Endothelial cell of umbilical vein (primary cell): ENCODE data around the gene PFKFB3.

Experiments used
- EZH2 ChIP-seq: IDR thresholded peaks from 2 replicates; pipeline ENCODE4 v1.6.1; 2012; ENCODE audit warnings: borderline replicate concordance, low read depth, mild to moderate bottlenecking, moderate library complexity, low read length, inconsistent platforms; ENCODE audit not compliant: severe bottlenecking
- FOS ChIP-seq: IDR thresholded peaks from 2 replicates; pipeline ENCODE4 v1.6.1; 2011; ENCODE audit warnings: mild to moderate bottlenecking, low read length, moderate library complexity, borderline replicate concordance; ENCODE audit not compliant: insufficient read depth
- GATA2 ChIP-seq: IDR thresholded peaks from 2 replicates; pipeline ENCODE4 v1.7.0; 2011; ENCODE audit warnings: low read depth, mild to moderate bottlenecking, moderate library complexity, mixed read lengths, low read length; ENCODE audit not compliant: insufficient read length, insufficient read depth
- JUN ChIP-seq: IDR thresholded peaks from 2 replicates; pipeline ENCODE4 v1.6.1; 2011; ENCODE audit warnings: borderline replicate concordance, low read depth; ENCODE audit not compliant: insufficient read length, insufficient read depth
- MYC ChIP-seq: IDR thresholded peaks from one replicate; pipeline ENCODE4 v1.6.1; 2011; ENCODE audit warnings: mild to moderate bottlenecking, low read depth, low read length
- POLR2A ChIP-seq: IDR thresholded peaks from 2 replicates; pipeline ENCODE4 v1.6.1; 2012; ENCODE audit warnings: low read depth, mild to moderate bottlenecking, control low read depth, low read length
- POLR2AphosphoS5 ChIP-seq: IDR thresholded peaks from 2 replicates; pipeline ENCODE4 v1.6.1; 2012; ENCODE audit warnings: low read depth, mild to moderate bottlenecking, control low read depth, low read length, moderate library complexity; ENCODE audit not compliant: insufficient read depth
- TF ChIP-seq, protein P1 (sequence below), 2 donors: IDR thresholded peaks; 1 replicate in 1 of 2; 2 replicates in 1 of 2; pipeline ENCODE4 v1.5.1; 2011; ENCODE audit warnings: low read length in 2 of 2, mild to moderate bottlenecking in 2 of 2, moderate library complexity in 2 of 2, control low read depth in 1 of 2, inconsistent platforms in 1 of 2, low read depth in 1 of 2; ENCODE audit not compliant: insufficient read depth in 1 of 2; ENCODE audit errors: extremely low read depth in 1 of 2
- TF ChIP-seq, protein P2 (sequence below): IDR thresholded peaks from 2 replicates; pipeline ENCODE4 v1.6.1; 2011; ENCODE audit not compliant: insufficient read depth, insufficient read length

- TF ChIP-seq, protein P1, sequence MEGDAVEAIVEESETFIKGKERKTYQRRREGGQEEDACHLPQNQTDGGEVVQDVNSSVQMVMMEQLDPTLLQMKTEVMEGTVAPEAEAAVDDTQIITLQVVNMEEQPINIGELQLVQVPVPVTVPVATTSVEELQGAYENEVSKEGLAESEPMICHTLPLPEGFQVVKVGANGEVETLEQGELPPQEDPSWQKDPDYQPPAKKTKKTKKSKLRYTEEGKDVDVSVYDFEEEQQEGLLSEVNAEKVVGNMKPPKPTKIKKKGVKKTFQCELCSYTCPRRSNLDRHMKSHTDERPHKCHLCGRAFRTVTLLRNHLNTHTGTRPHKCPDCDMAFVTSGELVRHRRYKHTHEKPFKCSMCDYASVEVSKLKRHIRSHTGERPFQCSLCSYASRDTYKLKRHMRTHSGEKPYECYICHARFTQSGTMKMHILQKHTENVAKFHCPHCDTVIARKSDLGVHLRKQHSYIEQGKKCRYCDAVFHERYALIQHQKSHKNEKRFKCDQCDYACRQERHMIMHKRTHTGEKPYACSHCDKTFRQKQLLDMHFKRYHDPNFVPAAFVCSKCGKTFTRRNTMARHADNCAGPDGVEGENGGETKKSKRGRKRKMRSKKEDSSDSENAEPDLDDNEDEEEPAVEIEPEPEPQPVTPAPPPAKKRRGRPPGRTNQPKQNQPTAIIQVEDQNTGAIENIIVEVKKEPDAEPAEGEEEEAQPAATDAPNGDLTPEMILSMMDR (IDR thresholded peaks at IDR 0.05; ENCODE audit: extremely low read depth in 1 of 2, insufficient read depth in 1 of 2, low read depth in 1 of 2, low read length in 2 of 2) = no peak
- TF ChIP-seq MYC = no peak
- no peak for TF ChIP-seq POLR2AphosphoS5
- no peak for TF ChIP-seq POLR2A
- no peak for TF ChIP-seq EZH2
- TF ChIP-seq, protein P2, sequence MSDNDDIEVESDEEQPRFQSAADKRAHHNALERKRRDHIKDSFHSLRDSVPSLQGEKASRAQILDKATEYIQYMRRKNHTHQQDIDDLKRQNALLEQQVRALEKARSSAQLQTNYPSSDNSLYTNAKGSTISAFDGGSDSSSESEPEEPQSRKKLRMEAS = no peak
- no peak for TF ChIP-seq FOS
- TF ChIP-seq JUN = no peak
- TF ChIP-seq GATA2 = no peak
Measured at GRCh38 chr10:6215241-6215640, 12.5 kb downstream of the PFKFB3 start.
